Adrenal gland (tissue), 12 donors: Measurements from ENCODE around the gene TRDN. TPM values are rescaled to one million over a fixed set of nuclear protein-coding genes. Genes with fewer than 3 reads are reported as not detected.

Experiments used
- DNase-seq, 7 donors: peaks; one replicate each; pipeline ENCODE4 v3.0.0-alpha.2; 2019 to 2020
- H3K27ac ChIP-seq, 5 donors: fragments of 200-600 bp; sonication (generic) in 4 of 5; 1 replicate in 3 of 5; 2 replicates in 2 of 5; pipeline versions ENCODE4 v1.5.1 to v1.8.0; 2016 to 2020; ENCODE audit warnings: mild to moderate bottlenecking in 1 of 5
- H3K27me3 ChIP-seq: fragments of 200-600 bp; 2 replicates; pipeline ENCODE4 v1.8.0; 2021
- H3K36me3 ChIP-seq, 2 donors: fragments of 200-600 bp; replicated peaks in 1 of 2; 1 replicate in 1 of 2; 2 replicates in 1 of 2; pipeline versions ENCODE4 v1.5.1 to v1.8.0; 2018 to 2022
- H3K4me1 ChIP-seq, 2 donors: fragments of 200-600 bp; replicated peaks in 1 of 2; 1 replicate in 1 of 2; 2 replicates in 1 of 2; pipeline versions ENCODE4 v1.5.1 to v1.8.0; 2018 to 2021
- H3K4me3 ChIP-seq, 4 donors: fragments of 200-600 bp; sonication (generic) in 3 of 4; one replicate each; pipeline ENCODE4 v1.5.1; 2016 to 2018
- H3K9me3 ChIP-seq, 3 donors: fragments of 200-600 bp; sonication (generic) in 1 of 3; replicated peaks in 1 of 3; 1 replicate in 2 of 3; 2 replicates in 1 of 3; pipeline versions ENCODE4 v1.5.1 to v1.8.0; 2016 to 2021
- CTCF ChIP-seq, 6 experiments: fragments of 450-650 bp in 4 of 6; fragments of 200-600 bp in 2 of 6; sonication (generic) in 1 of 6; IDR thresholded peaks; 1 replicate in 5 of 6; 2 replicates in 1 of 6; pipeline versions ENCODE4 v1.5.1 to v1.8.0; 2016 to 2021; ENCODE audit warnings: antibody characterized with exemption in 6 of 6, mild to moderate bottlenecking in 2 of 6, moderate library complexity in 1 of 6
- POLR2A ChIP-seq, 2 donors: fragments of 450-650 bp; IDR thresholded peaks; one replicate each; pipeline ENCODE4 v1.6.1; 2017; ENCODE audit warnings: antibody characterized with exemption in 2 of 2, mild to moderate bottlenecking in 2 of 2, moderate library complexity in 1 of 2
- WGBS, 4 donors: extraction: QIAGEN DNeasy Blood & Tissue Kit in 2 of 4; methylation state at CpG; one replicate each; pipeline versions ENCODE4 v1.1.5 to v1.1.7; 2013 to 2017; 5-methylcytosine and 5-hydroxymethylcytosine counted together
- intact Hi-C, 2 donors: fragments of 100-400 bp; cut with DNase I; formaldehyde crosslinking; loops; one replicate each; pipeline versions ENCODE4 v1.14.1 to v1.15.0; 2022 to 2023
- polyA plus RNA-seq, 3 donors: library from polyadenylated mRNA; stranded (reverse); fragments of 200-250 nt in 2 of 3; fragments of 350-450 nt in 1 of 3; fragmentation: Illumina TruSeq in 1 of 3; extraction: RNeasy Lipid Tissue Mini Kit (QIAGEN cat#74804) in 1 of 3; gene quantifications; one replicate each; pipeline ENCODE4 v1.2.3, GENCODE V29; 2013 to 2014
- total RNA-seq, 9 donors: library from RNA; depleted of rRNA in 4 of 9; stranded (reverse); fragments of >200 nt in 4 of 9; fragments of 120-200 nt in 1 of 9; fragmentation: NEBNext Ultra II Directional in 1 of 9; extraction: Animal tissue kit (Norgen Biotek cat#: 25700) in 1 of 9; gene quantifications; one replicate each; pipeline versions ENCODE4 v1.1.0 to v1.2.4, GENCODE V29; 2013 to 2023
- donor health status: healthy with polysubstance abuse.
- donor health status: Bipolar disorder and iron deficiency.
- donor health status: DM: yes; HTN: yes; CAD: no.
- donor health status: DM: no; HTN: no; CAD: no.
- donor health status: DM: no; HTN: no; CAD: no.
- donor health status: DM: yes; HTN: yes; CAD: no.

TRDN gene
- total and polyA plus RNA-seq, 12 donors = 0.06 to 3.5 (median 0.54) TPM; not detected in 2

DNA sequence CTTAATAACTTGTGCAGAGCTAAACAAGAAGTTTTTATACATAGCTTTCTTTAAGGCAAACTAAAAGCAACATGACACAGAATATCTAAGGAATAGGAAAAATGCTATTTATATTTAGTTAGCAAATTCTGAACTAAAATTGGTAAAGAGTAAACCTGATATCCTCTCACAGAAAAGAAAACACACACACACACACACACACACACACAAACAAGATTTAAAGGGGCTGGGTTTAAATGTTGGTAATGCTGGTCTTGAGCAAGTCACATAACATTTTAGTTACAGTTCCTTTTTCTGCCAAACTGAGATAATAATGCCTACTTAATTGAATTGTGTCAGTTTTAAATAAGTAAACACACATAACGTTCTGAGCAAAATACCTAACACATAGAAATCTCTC lies 1.6 kb downstream of the TRDN start:
- H3K4me3 ChIP-seq = no peak overlapping the region
- H3K27me3 ChIP-seq = no peaks in the 10 kb centered on the region
- no peaks in the 10 kb centered on the region for H3K9me3 ChIP-seq
- no peak for DNase-seq
- no peaks in the 10 kb centered on the region for H3K4me1 ChIP-seq
- H3K36me3 ChIP-seq = no peaks in the 10 kb centered on the region
- intact Hi-C loops = no loop called here
- H3K27ac ChIP-seq = no peak overlapping the region
- WGBS, 4 donors = 57 to 92% (median 71%) methylated on average over 1 of the region's 1 CpG
- TF ChIP-seq POLR2A (IDR thresholded peaks at IDR 0.05) (no peak), CTCF (IDR thresholded peaks at IDR 0.05) (no peak)

GRCh38 chr6:123632641-123633040 lies 4.1 kb downstream of the TRDN start:
- no peaks in the 10 kb centered on the region for H3K27me3 ChIP-seq
- no peaks in the 10 kb centered on the region for H3K9me3 ChIP-seq
- intact Hi-C loops = no loop called here
- no peak for TF ChIP-seq CTCF (IDR thresholded peaks at IDR 0.05)
- TF ChIP-seq POLR2A (IDR thresholded peaks at IDR 0.05) = no peak
- 78 to 87% (median 81%) methylated on average over 4 of the region's 4 CpGs for WGBS, 4 donors
- no peaks in the 10 kb centered on the region for H3K4me1 ChIP-seq
- no peak overlapping the region for H3K27ac ChIP-seq
- H3K36me3 ChIP-seq = no peaks in the 10 kb centered on the region
- no peak for DNase-seq
- no peak overlapping the region for H3K4me3 ChIP-seq

GRCh38 chr6:123629258-123629941 lies 7.3 kb downstream of the TRDN start:
- H3K9me3 ChIP-seq = no peaks in the 10 kb centered on the region
- TF ChIP-seq POLR2A (IDR thresholded peaks at IDR 0.05) = no peak
- TF ChIP-seq CTCF (IDR thresholded peaks at IDR 0.05) = no peak
- no peak overlapping the region for H3K4me3 ChIP-seq

DNA sequence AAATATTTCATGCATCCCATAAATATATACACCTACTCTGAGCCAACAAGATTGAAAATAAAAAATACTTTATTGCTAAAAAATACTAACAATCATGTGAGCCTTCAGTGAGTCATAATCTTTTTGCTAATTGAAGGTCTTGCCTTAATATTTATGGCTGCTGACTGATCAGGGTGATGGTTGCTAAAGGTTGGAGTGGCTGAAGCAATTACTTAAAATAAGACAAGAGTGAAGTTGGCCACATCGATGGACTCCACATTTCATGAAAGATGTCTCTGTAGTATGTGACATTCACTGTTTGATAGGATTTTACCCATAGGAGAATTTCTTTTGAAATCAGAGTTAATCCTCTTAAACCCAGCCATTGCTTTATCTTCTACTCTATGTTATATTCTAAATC lies 11.1 kb downstream of the TRDN start:
- no peaks in the 10 kb centered on the region for H3K4me1 ChIP-seq
- H3K36me3 ChIP-seq = no peaks in the 10 kb centered on the region
- TF ChIP-seq CTCF (IDR thresholded peaks at IDR 0.05) (no peak), POLR2A (IDR thresholded peaks at IDR 0.05) (no peak)
- H3K27ac ChIP-seq = no peak overlapping the region
- intact Hi-C loops = no loop called here
- H3K27me3 ChIP-seq = no peaks in the 10 kb centered on the region
- DNase-seq = no peak
- H3K9me3 ChIP-seq = no peaks in the 10 kb centered on the region
- WGBS, 4 donors = 66 to 83% (median 77%) methylated on average over 1 of the region's 1 CpG
- no peak overlapping the region for H3K4me3 ChIP-seq

More at GRCh38 chr6:123629258-123629941, 7.3 kb downstream of the TRDN start:
- intact Hi-C loops = no loop called here
- Histone ChIP-seq H3K27ac (no peak overlapping the region), H3K27me3 (no peaks in the 10 kb centered on the region), H3K36me3 (no peaks in the 10 kb centered on the region), H3K4me1 (no peaks in the 10 kb centered on the region)
- 58 to 79% (median 67%) methylated on average over 3 of the region's 3 CpGs for whole genome bisulfite sequencing, 4 donors
- DNase-seq = no peak
